NCI-H2107 treated with DMSO at 0.1 percent for 48 hours (cell line): ENCODE measurements around the gene ASIC5.
"Not testable (repeated sequence)": the region's sequence is repeated elsewhere in the genome, so short reads cannot be mapped to it uniquely, and the experiment has no call there.

ENCODE experiments used
- DNase-seq: peaks from one replicate; lab custom pipeline; 2025; ENCODE audit not compliant: unreplicated experiment; lab: John Stamatoyannopoulos, UW

ASIC5 gene, protein sequence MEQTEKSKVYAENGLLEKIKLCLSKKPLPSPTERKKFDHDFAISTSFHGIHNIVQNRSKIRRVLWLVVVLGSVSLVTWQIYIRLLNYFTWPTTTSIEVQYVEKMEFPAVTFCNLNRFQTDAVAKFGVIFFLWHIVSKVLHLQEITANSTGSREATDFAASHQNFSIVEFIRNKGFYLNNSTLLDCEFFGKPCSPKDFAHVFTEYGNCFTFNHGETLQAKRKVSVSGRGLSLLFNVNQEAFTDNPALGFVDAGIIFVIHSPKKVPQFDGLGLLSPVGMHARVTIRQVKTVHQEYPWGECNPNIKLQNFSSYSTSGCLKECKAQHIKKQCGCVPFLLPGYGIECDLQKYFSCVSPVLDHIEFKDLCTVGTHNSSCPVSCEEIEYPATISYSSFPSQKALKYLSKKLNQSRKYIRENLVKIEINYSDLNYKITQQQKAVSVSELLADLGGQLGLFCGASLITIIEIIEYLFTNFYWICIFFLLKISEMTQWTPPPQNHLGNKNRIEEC

DNA sequence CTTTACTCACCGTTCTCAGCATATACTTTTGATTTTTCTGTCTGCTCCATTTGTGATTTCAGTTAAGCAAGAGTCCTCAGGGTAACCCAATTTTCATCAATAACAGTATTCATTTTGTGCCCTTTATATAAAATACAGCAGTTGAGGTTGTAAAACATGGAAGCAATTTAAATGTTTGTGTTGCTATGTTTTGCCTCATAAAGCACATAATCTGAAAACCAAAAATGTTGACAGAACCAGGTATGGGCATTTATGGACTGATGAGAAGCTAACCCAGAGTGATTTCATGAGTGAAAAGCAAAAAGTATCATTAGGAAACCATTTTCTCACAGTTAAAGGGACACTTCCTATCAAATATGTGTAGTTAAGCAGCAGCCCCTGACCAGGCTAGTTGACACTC lies at the start of gene ASIC5:
ASIC5 (minus strand) TSS at position 101 of the 400 bp plus-strand sequence; CDS start at position 50, 51 bp downstream.
- DNase-seq, result no peak

DNA sequence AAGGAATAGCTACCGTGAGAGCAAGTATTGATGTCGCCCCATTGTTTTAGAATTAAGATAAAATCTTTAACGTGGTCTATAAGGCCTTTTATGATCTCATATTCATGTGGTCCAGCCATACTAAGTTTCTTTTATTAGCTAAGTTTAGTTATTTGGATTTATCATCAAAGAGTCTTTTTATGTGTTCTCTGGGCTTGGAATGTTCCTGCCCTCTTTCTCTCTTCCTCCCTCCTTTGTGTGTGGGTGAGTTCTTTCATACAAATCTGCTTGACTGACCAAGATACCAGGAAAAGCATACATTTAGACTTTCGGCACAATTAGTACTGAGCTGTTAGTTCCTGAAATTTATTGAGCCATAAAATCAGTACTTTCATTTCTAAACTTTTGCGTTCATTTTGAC lies 48.7 kb upstream of the ASIC5 start:
- DNase-seq, result no peak

DNA sequence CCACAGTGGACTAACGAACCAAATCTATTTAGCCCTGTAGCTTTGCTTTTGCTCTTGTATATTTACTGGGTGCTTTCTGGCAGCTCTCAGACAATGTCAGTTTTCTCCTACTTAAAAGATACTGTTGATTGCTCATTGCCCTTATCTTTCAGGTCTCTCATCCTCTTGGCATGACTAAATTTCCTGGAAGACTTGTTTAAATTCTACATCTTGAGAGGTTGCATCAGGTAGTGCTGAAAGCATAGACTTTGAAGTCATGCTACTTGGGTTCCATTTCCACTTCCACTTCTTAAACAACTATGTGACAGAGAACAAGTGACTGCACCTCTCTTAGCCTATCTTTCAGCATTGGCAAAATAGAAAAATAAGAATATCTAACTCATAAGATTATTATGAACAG lies 45.8 kb upstream of the ASIC5 start:
- DNase-seq, result no peak

DNA sequence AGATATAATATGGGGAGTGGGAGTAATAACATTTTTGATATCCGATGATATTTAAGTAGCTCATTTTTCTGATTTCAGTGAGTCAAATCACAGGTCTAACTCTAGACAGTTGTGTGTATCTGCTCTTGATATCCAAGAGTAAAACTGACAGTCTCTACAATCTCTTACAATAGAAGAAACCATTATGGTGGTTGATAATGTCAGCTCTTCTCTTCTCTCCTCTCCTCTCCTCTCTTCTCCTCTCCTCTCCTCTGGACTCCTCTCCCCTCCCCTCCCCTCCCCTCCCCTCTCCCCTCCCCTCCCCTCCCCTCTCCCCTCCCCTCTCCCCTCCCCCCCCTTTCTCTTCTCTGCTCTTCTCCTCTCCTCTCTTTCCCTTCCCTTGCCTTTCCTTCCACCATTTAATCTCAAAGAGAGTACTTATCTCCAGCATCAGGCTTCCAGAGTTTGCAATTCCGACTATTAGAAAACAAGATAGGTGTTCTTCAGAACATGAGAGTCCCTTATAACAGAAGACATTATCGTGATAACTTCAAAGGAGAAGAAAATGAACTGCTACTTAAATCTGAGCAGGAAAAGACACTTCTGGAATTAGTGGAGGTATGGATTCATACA lies 43.6 kb upstream of the ASIC5 start:
- no peak for DNase-seq

DNA sequence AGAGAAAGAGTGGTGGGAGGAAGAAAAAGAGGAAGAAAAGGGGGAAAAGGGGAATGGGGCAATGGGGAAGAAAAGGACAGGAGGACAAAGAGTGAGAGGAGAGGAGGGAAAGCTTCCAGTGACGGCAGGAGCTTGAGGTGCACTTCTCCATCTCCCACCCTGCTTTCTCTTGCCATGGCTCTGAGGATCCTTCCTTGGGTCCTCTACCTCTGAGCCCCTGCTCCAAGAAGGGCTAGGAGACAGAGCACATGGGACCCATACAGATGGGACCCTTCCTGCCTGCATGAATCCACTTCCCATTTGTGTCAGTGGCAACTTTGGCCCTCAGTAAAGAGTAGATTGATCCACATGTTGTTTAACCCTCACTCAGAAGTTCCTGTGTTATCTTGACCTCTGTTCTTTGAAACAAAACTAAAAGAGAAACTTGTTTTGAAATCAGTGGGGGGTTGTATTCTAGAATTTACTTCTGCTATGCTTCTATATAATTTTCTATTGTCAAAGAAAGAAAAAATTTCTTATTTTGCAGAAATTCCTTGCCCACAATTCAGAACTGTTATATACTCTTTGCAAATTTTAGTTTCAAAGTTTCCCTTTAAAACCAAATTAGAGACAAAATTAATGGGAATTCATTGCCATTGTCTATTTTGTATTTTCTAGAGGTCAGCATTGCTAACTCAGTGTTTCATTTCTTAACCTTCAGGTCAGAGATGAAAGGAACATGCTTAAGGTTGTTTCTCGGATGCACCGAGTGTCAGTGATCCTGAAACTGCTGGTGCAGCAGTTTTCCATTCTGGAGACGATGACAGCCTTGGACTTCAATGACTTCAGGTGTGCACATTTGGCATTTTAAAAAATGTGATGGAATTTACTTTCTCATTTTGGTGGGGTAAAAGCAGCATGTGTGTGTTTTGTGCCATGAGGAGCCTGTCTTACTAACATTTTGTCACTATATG lies 42.4 kb upstream of the ASIC5 start:
- no peak for DNase-seq

DNA sequence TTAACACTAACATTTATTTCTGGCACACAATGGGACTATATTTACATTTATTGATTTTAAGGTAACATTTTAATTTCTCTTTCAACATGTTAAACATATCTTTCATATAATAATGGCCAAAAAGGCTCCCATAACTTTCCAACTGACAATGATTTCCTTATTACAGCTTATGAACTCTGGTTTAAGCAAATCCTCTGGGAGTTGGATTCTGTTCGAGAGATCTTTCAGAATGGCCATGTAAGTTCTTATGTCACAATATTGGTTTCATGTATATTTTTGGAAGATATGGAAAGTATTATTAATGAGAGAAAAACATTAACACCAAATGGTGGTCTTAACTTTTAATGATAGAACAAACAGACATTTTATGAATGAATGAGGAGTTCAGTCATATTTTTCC lies 41.5 kb upstream of the ASIC5 start:
- no peak for DNase-seq

DNA sequence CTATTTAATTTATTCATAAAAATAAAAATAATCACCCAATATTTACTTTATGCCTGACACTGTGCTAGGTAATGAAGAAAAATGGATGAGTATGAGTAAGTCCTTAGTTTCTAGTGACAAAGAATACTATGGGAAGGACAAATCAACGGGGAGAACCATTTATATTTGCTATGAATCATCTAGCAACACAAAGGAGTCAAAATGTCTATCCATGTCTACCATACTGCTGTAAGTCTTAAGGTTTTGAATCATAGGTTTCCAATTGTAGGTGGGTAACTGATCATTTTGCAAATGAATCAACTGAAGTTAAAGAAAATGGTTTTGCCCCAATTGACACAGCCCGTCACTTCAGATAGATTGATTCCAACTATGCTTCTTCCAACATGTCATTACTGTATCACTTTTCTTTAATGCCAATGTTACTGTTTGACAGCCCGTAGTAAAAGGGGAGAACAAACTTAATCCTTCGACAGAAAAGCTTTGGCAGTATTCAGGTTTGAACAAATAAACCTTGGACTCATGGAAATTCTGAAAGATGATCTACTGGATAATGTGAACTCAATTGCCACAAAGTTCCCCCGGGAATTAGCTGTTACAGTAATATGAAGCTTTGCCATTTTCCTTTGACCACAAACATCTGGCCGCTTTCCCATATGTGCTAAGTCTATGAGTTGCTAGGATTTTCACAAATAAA lies 40.6 kb upstream of the ASIC5 start:
- peak; percentile 83 for DNase-seq

DNA sequence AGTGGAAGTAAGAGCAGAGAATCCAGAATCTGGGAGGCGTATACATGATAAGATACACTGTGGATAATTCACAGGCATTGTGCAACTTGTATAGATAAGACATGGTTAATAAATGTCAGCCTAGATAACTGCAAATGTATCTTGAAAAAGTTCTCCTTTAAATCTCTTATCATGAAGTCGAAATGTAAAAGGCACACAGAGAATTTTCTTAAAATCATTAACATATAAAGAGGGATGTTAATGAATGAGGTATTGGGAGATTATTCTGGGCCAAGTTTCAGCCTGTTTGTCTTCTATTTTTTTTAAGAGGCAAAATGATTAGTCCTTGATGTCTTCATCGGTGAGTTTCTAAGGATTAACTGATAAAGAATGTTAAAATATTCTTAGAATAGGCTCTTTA lies 38.3 kb upstream of the ASIC5 start:
- no peak for DNase-seq

DNA sequence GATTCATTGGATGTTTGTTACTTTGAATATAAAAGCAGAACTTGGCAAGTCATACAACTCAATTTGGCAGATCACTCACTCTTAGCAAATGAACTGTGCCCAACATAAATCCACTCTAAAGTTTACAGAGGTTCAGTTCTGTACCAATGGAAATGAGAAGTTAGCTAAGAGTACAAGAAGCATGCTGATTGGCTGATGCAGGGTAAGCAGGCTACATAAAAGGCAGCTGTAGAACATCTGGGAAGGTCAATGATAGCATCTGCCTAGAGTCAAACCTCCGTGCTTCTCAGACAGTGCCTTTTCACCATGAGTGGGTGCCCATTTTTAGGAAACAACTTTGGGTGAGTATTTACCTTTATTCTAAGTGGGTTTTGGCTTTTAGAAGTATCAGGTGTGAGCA lies 37.4 kb upstream of the ASIC5 start, which contains the start of gene TDO2:
TDO2 (plus strand) TSS at position 244 of the 400 bp plus-strand sequence; CDS start at position 307, 63 bp downstream.
- DNase-seq, result no peak

DNA sequence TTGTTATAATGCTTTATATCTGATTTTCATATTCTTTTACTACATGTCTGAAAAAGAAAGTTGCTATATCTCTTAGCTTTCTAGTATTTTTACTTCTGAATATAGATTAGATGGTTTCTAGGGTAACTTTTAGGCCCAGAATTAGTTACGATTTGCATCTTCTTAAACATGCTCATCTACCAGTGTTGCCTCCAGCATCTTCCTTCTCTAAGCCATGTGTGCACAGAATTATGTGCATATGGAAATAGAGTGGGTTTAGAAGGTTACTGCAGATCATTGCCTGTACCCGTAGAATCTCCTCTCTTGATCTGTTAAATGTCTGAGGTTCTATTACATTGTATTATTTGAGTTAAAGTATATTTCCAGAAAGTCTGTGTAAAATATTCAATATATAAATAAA lies 34.9 kb upstream of the ASIC5 start:
- no peak for DNase-seq

DNA sequence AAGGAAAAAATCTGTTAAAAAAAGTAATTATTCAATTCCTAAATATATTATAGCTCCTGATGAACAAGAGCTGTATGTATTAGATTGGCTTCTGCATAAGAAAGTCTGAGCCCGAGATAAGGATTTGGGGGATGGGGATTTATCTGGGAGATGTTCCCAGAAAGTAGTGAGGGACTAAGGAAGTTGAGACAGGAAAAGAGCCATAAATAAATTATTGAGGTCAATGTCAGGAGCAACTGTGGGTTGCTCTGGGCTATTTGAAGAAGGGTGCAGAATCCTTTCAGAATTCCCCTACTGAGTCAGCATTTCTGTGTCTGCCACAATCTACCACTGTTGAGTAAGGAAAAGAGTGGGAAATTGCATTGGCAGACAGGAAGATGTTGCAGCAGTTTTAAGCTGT lies 34.3 kb upstream of the ASIC5 start:
- no peak for DNase-seq

DNA sequence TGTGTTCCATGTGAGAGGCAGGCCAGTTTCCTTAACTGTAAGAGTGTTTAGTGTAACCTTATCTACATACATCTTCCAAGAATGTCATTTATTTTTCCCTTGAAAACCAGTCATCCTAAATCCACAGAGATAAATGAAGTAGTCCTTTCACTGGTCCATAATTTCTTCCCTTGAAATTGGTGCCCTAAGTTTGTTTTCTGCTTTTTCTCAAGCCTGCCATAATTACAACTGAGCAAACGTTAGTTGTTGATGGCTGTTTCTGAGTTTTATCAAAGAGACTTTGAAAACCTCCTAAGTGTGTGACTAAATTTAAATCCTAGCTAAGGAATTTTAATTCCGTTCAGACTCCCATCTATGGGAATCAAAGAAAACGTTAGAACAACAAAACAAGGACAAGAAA lies 33.8 kb upstream of the ASIC5 start:
- DNase-seq, result no peak

DNA sequence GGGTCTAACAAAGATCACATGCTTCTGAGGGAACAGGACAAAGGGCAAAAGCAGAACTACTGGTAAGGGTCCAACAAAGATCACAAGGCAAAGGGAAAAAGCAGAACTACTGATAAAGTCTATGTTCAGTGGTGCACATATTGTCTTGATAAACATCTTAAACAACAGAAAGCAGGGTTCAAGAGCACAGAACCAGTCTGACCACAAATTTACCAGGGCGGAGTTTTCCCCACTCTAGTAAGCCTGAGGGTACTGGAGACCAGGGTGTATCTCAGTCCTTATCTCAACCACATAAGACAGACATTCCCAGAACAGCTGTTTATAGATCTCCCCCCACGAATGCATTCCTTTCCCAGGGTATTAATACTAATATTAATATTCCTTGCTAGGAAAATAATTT lies 32.3 kb upstream of the ASIC5 start:
- not testable (repeated sequence) for DNase-seq

DNA sequence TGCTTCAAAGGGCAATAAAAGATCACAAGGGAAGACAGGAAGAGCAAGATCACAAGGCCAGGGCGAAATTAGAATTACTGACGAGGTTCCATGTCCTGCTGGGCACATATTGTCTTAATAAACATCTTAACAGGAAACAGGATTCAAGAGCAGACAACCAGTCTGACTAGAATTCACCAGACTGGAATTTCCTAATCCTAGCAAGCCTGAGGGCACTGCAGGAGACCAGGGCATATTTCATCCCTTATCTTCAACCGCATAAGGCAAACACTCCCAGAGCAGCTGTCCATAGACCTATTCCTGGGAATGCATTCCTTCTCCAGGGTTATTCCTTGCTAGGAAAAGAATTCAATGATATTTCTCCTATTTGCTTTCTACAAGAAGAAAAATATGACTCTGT lies 25.0 kb upstream of the ASIC5 start:
- no peak for DNase-seq

DNA sequence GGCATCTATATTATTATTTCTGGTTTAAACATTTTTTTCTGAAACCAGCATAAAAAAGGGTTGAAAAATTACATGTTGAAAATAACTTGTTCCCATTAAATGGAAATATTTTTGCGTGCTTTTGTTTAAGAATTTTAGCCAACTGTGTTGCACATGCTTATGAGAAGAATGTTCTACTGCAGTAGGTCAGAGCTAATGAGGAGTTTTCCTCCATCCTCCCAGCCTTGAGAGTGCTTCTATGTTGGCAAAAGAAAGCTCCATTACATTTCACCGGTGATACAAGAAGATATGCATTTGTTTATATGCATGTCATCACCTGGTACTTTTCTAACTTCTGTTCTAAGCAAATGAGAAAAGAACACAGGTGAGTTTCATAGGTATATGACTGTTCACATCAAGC lies 23.9 kb upstream of the ASIC5 start:
- DNase-seq, result no peak

DNA sequence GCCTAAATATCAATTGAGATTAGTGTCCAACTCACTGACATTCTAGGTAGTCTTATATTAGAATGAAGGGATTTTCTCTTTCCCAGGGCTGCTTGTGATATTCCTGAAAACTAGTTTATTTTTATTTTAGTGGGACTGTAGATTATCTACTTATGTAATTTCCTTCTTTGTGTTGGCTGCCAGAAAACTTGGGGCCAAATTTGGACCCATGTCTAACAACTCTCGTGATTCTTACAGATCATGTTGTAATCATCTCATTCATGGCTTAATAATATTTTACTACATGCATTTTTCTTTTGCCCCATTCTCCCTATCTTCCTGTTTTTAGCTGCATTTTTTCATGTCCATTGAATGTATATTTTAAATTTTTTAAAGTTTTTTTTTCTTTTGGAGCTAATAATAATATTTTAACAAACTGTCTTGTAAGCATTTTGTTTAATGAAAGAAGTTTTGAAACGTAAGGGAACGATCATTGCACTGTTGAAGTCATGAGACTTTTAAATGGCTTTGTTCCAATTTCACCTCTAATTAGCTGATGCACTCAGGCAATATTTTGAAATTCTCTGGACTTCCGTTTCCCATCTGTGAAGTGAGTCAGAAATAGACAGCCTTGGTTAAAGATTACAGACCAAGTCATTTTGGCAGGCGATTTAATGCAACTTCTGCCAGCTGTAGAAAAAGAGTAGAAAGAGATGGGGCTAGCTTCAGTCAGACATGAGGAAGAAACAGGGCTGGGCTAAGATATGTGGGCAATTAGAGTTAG lies 23.1 kb upstream of the ASIC5 start:
- DNase-seq, result no peak

DNA sequence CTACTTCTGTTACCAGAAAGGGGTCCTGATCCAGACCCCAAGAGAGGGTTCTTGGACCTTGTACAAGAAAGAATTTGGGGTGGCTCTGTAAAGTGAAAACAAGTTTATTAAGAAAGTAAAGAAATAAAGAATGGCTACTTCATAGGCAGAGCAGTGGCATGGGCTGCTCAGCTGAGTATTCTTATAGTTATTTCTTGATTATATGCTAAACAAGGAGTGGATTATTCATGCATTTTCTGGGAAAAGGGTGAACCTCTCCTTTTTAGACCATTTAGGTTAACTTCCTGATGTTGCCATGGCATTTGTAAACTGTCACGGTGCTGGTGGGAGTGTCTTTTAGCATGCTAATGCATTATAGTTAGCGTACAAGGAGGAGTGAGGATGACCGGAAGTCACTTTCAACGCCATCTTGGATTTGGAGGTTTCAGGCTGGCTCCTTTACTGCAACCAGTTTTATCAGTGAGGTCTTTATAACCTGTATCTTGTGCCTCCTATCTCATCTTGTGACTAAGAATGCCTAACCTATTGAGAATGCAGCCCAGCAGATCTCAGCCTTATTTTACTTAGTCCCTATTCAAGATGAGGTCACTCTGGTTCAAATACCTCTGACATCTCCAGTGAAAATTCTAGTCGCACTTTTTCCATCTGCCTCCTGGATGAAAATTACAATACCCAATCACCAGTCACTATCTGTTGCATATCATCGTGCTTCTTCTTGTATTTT lies 21.9 kb upstream of the ASIC5 start:
- no peak for DNase-seq

DNA sequence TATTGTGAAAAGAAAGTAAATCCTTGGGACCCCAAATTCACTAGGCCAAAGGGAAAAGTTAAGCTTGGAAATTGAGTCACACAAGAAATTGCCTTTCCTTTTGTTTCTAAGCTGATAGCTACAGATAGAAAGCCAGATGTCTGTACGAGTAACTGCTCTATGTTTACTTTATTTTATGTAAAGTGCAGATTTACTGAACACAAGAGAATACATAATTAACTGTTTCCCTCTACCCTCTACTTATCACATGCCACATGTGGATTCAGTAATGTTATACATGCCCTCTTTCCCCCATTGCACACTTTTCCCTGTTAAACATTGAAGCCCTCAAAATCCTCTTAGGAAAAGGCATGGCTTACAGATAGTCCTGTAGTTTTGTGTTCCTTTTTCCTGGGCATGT lies 21.0 kb upstream of the ASIC5 start:
- no peak for DNase-seq

DNA sequence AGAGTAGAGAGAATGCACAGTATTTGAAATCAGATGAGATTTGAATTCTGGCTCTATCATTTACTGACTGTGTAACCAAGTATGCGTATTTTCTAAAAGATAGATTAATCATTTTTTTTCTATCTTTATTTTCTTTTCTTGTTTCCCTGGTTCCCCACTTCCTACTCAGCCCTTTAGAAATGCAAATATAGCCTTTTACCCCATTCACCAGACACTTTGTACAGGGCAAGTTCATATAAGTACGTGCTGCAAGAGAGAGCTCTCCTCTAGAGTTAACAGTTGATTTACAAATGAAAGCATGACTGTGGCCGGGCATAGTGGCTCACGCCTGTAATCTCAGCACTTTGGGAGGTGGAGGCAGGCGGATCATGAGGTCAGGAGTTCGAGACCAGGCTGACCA lies 19.6 kb upstream of the ASIC5 start:
- no peak for DNase-seq
